ENCODE data around the gene SLC25A27.

DNA sequence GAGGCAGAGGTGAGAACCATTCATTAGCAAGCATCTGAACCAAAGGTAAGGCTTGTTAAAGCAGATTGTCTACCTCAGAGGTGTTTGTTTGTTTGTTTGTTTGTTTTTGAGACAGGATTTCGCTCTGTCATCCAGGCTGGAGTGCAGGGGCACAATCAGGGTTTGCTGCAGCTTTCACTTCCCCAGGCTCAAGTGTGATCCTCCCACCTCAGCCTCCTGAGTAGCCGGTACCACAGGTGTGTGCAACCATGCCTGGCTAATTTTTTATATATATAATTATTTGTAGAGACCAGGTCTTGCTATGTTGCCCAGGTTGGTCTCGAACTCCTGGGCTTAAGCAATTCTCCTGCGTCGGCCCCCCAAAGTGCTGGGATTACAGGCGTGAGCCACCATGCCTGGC is 17.3 kb upstream of the SLC25A27 start:
- TF ChIP-seq, protein P1, sequence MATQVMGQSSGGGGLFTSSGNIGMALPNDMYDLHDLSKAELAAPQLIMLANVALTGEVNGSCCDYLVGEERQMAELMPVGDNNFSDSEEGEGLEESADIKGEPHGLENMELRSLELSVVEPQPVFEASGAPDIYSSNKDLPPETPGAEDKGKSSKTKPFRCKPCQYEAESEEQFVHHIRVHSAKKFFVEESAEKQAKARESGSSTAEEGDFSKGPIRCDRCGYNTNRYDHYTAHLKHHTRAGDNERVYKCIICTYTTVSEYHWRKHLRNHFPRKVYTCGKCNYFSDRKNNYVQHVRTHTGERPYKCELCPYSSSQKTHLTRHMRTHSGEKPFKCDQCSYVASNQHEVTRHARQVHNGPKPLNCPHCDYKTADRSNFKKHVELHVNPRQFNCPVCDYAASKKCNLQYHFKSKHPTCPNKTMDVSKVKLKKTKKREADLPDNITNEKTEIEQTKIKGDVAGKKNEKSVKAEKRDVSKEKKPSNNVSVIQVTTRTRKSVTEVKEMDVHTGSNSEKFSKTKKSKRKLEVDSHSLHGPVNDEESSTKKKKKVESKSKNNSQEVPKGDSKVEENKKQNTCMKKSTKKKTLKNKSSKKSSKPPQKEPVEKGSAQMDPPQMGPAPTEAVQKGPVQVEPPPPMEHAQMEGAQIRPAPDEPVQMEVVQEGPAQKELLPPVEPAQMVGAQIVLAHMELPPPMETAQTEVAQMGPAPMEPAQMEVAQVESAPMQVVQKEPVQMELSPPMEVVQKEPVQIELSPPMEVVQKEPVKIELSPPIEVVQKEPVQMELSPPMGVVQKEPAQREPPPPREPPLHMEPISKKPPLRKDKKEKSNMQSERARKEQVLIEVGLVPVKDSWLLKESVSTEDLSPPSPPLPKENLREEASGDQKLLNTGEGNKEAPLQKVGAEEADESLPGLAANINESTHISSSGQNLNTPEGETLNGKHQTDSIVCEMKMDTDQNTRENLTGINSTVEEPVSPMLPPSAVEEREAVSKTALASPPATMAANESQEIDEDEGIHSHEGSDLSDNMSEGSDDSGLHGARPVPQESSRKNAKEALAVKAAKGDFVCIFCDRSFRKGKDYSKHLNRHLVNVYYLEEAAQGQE (IDR thresholded peaks at IDR 0.05; ENCODE audit: insufficient read depth in 1 of 2, low read depth in 2 of 2, low read length in 2 of 2), result no peak
- TF ChIP-seq POLR2AphosphoS5 (IDR thresholded peaks at IDR 0.05; ENCODE audit: low read depth, low read length) (no peak), FOXP2 (optimal IDR thresholded peaks at IDR 0.05; ENCODE audit: borderline replicate concordance, extremely low read depth, extremely low read length, insufficient read depth) (no peak), TAF1 (IDR thresholded peaks at IDR 0.05; ENCODE audit: borderline replicate concordance, insufficient read depth, low read length) (no peak)

Data from PFSK-1 (cell line).